MV-4-11 (cell line): ENCODE data around the gene KIR2DL4.
"Not testable (repeated sequence)": the region's sequence is repeated elsewhere in the genome, so short reads cannot be mapped to it uniquely, and the experiment has no call there.

Source experiments
- DNase-seq: peaks from one replicate; lab custom pipeline; 2025; lab: John Stamatoyannopoulos, UW

Gene KIR2DL4

GRCh38 chr19:54803410-54803809, at the start of gene KIR2DL4:
TSS of gene KIR2DL4 (plus strand) at chr19:54803610. CDS start at chr19:54803652, 42 bp downstream.
- DNase-seq, result peak; percentile 19

DNA sequence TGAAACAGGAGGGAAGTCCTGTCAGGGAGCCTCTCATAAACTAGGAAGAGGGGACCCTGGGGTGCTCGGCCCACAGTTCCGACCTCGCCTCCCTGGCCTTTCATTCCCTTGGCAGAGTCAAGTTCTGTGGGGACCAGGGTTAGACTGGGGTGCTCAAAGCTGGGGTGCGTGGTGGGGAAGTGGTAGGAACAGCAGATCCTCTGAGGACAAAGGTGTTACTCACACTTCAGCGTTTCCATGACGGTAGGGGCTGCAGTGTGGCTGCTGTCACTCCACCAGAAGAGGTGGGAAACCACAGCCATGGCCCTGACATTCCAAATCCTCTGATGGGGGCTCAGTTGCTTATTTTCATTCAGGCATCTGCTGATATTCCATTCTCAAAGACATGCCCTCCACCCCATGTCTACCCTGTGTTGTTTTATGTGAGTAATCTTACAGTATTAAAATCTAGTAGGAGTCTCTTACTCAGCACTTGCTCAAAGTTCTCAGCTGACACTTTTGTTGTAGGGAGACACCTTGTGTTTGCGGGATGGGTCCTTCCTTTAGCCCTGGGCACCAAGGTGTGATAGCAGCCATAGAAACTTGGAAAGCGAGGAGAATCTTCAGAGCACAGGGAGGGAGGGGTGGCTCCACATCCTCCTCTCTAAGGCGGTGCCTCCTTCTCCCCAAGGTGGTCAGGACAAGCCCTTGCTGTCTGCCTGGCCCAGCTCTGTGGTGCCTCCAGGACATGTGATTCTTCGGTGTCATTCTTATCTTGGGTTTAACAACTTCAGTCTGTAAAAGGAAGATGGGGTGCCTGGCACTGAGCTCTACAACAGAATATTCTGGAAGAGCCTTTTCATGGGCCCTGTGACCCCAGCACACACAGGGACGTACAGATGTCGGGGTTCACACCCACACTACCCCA, 47.0 kb upstream of the KIR2DL4 start:
- DNase-seq, result not testable (repeated sequence)

DNA sequence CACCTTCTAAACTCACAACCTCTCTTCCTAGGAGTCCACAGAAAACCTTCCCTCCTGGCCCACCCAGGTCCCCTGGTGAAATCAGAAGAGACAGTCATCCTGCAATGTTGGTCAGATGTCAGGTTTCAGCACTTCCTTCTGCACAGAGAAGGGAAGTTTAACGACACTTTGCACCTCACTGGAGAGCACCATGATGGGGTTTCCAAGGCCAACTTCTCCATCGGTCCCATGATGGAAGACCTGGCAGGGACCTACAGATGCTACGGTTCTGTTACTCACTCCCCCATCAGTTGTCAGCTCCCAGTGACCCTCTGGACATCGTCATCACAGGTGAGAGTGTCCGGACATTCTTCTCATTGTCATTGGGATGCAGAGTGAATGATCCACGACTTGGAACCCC, 44.8 kb upstream of the KIR2DL4 start:
- DNase-seq, result not testable (repeated sequence)

- peak; percentile 93 for DNase-seq
Observed at GRCh38 chr19:54764219-54764618, 39.2 kb upstream of the KIR2DL4 start.

- DNase-seq, result not testable (repeated sequence)
Observed at GRCh38 chr19:54766464-54766863, 36.9 kb upstream of the KIR2DL4 start.

DNA sequence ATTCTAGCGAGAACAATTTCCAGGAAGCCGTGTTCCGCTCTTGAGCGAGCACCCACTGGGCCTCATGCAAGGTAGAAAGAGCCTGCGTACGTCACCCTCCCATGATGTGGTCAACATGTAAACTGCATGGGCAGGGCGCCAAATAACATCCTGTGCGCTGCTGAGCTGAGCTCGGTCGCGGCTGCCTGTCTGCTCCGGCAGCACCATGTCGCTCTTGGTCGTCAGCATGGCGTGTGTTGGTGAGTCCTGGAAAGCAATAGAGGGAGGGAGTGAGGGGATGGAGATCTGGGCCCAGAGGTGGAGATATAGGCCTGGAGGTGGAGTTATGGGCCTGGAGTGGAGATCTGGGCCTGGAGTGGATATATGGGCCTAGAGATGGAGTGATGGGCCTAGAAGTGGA, 33.8 kb upstream of the KIR2DL4 start, which contains the start of gene KIR2DL1:
TSS of gene KIR2DL1 (plus strand) at position 148 of the 400 bp plus-strand sequence. CDS start at position 206, 58 bp downstream.
- DNase-seq, result not testable (repeated sequence)

- not testable (repeated sequence) for DNase-seq
Observed at GRCh38 chr19:54770511-54770910, 32.9 kb upstream of the KIR2DL4 start.

DNA sequence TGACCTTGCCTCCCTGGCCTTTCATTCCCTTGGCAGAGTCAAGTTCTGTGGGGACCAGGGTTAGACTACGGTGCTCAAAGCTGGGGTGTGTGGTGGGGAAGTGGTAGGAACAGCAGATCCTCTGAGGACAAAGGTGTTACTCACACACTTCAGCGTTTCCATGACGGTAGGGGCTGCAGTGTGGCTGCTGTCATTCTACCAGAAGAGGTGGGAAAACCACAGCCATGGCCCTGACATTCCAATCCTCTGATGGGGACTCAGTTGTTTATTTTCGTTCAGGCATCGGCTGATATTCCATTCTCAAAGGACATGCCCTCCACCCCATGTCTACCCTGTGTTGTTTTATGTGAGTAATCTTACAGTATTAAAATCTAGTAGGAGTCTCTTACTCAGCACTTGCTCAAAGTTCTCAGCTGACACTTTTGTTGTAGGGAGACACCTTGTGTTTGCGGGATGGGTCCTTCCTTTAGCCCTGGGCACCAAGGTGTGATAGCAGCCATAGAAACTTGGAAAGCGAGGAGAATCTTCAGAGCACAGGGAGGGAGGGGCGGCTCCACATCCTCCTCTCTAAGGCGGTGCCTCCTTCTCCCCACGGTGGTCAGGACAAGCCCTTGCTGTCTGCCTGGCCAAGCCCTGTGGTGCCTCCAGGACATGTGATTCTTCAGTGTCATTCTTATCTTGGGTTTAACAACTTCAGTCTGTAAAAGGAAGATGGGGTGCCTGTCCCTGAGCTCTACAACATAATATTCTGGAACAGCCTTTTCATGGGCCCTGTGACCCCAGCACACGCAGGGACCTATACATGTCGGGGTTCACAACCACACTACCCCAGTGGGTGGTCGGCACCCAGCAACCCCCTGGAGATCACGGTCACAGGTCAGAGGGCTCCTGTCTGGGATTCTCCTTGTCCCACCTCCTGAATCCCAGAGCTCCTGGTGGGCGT, 32.1 kb upstream of the KIR2DL4 start:
- DNase-seq, result not testable (repeated sequence)

- not testable (repeated sequence) for DNase-seq
Observed at GRCh38 chr19:54772666-54773065, 30.7 kb upstream of the KIR2DL4 start.

- not testable (repeated sequence) for DNase-seq
Observed at GRCh38 chr19:54775095-54775815, 28.2 kb upstream of the KIR2DL4 start.

DNA sequence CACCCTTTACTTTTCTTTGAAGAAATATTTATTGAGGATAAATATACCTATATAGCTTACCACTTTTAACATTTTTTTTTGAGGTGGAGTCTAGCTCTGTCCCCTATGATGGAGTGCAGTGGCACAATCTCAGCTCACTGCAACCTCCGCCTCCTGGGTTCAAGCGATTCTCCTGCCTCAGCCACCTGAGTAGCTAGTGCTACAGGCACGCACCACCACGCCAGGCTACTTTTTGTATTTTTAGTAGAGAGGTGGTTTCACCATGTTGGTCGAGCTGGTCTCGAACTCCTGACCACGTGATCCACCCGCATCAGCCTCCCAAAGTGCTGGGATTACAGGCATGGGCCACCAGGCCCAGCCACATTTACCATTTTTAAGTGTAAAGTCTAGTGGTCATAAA, 27.6 kb upstream of the KIR2DL4 start:
- DNase-seq, result not testable (repeated sequence)

- not testable (repeated sequence) for DNase-seq
Observed at GRCh38 chr19:54777851-54778250, 25.6 kb upstream of the KIR2DL4 start.

DNA sequence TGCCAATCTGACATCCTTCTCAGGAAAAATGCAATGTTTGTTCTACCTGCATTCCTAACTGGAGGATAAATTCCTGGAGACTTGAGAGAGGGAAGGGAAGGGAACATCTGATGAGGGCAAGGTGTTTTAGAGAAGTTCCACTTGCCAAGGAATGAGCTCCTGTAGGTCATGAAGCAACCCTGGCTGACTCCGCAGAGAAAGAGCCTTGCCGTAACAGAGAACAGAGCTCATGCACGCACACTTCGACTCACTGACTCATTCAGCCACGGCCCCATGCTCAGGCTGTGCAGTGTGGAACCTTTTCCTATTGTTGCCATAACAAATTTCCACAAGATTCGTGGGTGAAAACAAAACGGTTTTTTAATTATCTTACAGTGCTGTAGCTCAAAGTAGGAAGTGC, 24.5 kb upstream of the KIR2DL4 start:
- DNase-seq, result peak; percentile 85

DNA sequence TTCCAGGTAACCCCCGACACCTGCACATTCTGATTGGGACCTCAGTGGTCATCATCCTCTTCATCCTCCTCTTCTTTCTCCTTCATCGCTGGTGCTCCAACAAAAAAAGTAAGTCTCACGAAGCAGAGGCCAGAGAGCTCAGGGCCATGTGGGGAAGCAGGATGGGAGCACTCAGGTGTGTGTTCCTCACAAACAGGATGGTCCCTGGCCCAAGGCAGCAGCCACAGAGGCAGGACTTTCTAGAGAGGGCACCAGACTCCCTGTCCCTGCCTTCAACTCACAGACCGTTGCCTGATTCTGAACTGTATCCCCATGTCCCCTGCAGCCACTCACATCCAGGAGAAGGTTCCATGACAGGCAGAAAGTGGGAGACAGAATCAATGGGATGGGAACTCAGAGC, 20.5 kb upstream of the KIR2DL4 start:
- not testable (repeated sequence) for DNase-seq

DNA sequence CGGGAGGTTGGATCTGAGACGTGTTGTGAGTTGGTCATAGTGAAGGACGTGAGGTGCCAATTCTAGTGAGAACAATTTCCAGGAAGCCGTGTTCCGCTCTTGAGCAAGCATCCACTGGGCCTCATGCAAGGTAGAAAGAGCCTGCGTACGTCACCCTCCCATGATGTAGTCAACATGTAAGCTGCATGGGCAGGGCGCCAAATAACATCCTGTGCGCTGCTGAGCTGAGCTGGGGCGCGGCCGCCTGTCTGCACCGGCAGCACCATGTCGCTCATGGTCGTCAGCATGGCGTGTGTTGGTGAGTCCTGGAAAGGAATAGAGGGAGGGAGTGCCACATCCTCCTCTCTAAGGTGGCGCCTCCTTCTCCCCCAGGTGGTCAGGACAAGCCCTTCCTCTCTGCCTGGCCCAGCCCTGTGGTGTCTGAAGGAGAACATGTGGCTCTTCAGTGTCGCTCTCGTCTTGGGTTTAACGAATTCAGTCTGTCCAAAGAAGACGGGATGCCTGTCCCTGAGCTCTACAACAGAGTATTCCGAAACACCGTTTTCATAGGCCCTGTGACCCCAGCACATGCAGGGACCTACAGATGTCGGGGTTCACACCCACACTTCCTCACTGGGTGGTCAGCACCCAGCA, 17.2 kb upstream of the KIR2DL4 start:
- DNase-seq, result not testable (repeated sequence)

DNA sequence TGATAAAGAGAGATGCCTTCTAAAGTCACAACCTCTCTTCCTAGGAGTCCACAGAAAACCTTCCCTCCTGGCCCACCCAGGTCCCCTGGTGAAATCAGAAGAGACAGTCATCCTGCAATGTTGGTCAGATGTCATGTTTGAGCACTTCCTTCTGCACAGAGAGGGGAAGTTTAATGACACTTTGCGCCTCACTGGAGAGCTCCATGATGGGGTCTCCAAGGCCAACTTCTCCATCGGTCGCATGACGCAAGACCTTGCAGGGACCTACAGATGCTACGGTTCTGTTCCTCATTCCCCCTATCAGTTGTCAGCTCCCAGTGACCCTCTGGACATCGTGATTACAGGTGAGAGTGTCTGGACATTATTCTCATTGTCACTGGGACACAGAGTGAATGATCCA, 15.3 kb upstream of the KIR2DL4 start:
- DNase-seq, result peak; percentile 72

DNA sequence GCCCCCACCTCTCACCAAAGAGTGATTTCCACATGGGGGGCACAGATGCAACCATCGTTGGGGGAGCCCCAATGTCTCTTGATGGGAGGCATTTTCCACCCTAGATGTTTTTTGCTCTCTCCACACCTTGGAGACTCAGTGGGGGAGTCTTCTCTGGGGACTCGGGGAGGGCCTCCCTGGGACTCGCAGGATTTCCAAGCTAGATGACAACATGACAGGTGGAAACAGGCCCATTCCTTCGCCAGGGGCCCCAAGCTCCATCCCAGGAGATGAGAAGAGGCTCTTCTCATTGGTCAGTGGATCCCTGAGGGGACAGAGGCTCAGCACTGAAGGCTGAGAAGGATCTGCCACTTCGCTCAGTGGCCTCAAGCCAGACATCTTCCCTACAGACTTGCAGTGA, 12.7 kb upstream of the KIR2DL4 start:
- no peak for DNase-seq

- no peak for DNase-seq
Observed at GRCh38 chr19:54791476-54791875, 11.9 kb upstream of the KIR2DL4 start.

- peak; percentile 62 for DNase-seq
Observed at GRCh38 chr19:54792814-54793213, 10.6 kb upstream of the KIR2DL4 start.

- peak; percentile 93 for DNase-seq
Observed at GRCh38 chr19:54795758-54796157, 7.7 kb upstream of the KIR2DL4 start.

DNA sequence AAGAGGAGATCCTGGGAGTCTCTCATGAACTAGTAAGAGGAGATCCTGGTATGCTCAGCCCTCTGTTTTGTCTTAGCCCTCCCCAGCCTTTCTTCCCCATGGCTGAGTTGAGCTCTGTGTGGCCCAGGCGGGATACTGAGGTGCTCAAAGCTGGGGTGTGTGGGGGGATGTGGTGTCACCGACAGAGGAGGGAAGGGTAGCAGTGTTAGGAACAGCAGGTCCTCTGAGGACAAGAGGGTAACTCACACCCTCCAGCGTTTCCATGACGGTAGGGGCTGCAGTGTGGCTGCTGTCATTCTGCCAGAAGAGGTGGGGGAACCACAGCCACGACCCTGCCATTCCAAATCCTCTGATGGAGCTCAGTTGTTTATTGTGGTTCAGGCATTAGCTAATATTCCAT, 691 bp downstream of the KIR2DL4 start:
- DNase-seq, result no peak
